ENCODE results near the gene PPP1R8.
A peak's percentile ranks its signal among the peaks of the same experiment; 100 is the strongest.

PPP1R8 gene

GRCh38 chr1:27865821-27866220 lies 35.2 kb downstream of the PPP1R8 start:
- DNase-seq, result no peak
- Histone ChIP-seq H3K9ac (ENCODE audit: low read depth, low read length) (no peak overlapping the region), H3K4me1 (ENCODE audit: insufficient read depth, low read length) (peaks cover 20% of the 10 kb centered on the region), H3K9me3 (ENCODE audit: insufficient read depth, low read length, severe bottlenecking) (no peaks in the 10 kb centered on the region), H3K27ac (ENCODE audit: low read length) (no peak overlapping the region), H3K36me3 (ENCODE audit: insufficient read depth, low read length) (no peaks in the 10 kb centered on the region), H4K20me1 (ENCODE audit: insufficient read depth, low read length) (no peaks in the 10 kb centered on the region), H3K4me2 (ENCODE audit: insufficient read depth, low read length) (no peak overlapping the region), H3K4me3 (ENCODE audit: low read depth in 1 of 2, low read length in 2 of 2) (no peak overlapping the region), H3K27me3 (ENCODE audit: insufficient read depth, low read length, poor library complexity) (no peaks in the 10 kb centered on the region), H3K79me2 (ENCODE audit: insufficient read depth, low read length) (no peaks in the 10 kb centered on the region), H2AFZ (ENCODE audit: low read depth, low read length) (no peak overlapping the region)
- no peak for ATAC-seq (ENCODE audit: insufficient read depth, low read depth)
- no peak for TF ChIP-seq EZH2 (IDR thresholded peaks at IDR 0.05; ENCODE audit: borderline replicate concordance, low read depth, low read length, severe bottlenecking)
- TF ChIP-seq CTCF (IDR thresholded peaks at IDR 0.05; ENCODE audit: borderline replicate concordance, extremely low read depth, low read length, poor library complexity, severe bottlenecking), result no peak

- H3K4me2 ChIP-seq (ENCODE audit: insufficient read depth, low read length), result peak overlapping the region; percentile 74
- H3K36me3 ChIP-seq (ENCODE audit: insufficient read depth, low read length), result no peaks in the 10 kb centered on the region
- H4K20me1 ChIP-seq (ENCODE audit: insufficient read depth, low read length), result no peaks in the 10 kb centered on the region
- peak overlapping the region in 1 of 2 experiments; percentile 59; a peak in 2 of 4 replicates for H3K4me3 ChIP-seq (ENCODE audit: low read depth in 1 of 2, low read length in 2 of 2)
- peak overlapping the region; percentile 47 for H3K9ac ChIP-seq (ENCODE audit: low read depth, low read length)
- ATAC-seq (ENCODE audit: insufficient read depth, low read depth) (no peak), DNase-seq (no peak)
- peak overlapping the region; percentile 85 for H3K27ac ChIP-seq (ENCODE audit: low read length)
- H3K79me2 ChIP-seq (ENCODE audit: insufficient read depth, low read length), result no peaks in the 10 kb centered on the region
- H3K4me1 ChIP-seq (ENCODE audit: insufficient read depth, low read length), result peaks cover 20% of the 10 kb centered on the region
- H3K9me3 ChIP-seq (ENCODE audit: insufficient read depth, low read length, severe bottlenecking), result no peaks in the 10 kb centered on the region
- TF ChIP-seq EZH2 (IDR thresholded peaks at IDR 0.05; ENCODE audit: borderline replicate concordance, low read depth, low read length, severe bottlenecking) (no peak), CTCF (IDR thresholded peaks at IDR 0.05; ENCODE audit: borderline replicate concordance, extremely low read depth, low read length, poor library complexity, severe bottlenecking) (no peak)
- no peaks in the 10 kb centered on the region for H3K27me3 ChIP-seq (ENCODE audit: insufficient read depth, low read length, poor library complexity)
- H2AFZ ChIP-seq (ENCODE audit: low read depth, low read length), result peak overlapping the region; percentile 88
Measured at GRCh38 chr1:27868556-27868931, 38.0 kb downstream of the PPP1R8 start.

GRCh38 chr1:27868932-27869718 lies 38.5 kb downstream of the PPP1R8 start:
- TF ChIP-seq EZH2 (IDR thresholded peaks at IDR 0.05; ENCODE audit: borderline replicate concordance, low read depth, low read length, severe bottlenecking) (no peak), CTCF (IDR thresholded peaks at IDR 0.05; ENCODE audit: borderline replicate concordance, extremely low read depth, low read length, poor library complexity, severe bottlenecking) (no peak)
- H3K36me3 ChIP-seq (ENCODE audit: insufficient read depth, low read length), result no peaks in the 10 kb centered on the region
- peak overlapping the region; percentile 1 to 59; a peak in 3 of 4 replicates for H3K4me3 ChIP-seq (ENCODE audit: low read depth in 1 of 2, low read length in 2 of 2)
- no peaks in the 10 kb centered on the region for H3K9me3 ChIP-seq (ENCODE audit: insufficient read depth, low read length, severe bottlenecking)
- H2AFZ ChIP-seq (ENCODE audit: low read depth, low read length), result peak overlapping the region; percentile 88
- H3K27ac ChIP-seq (ENCODE audit: low read length), result peak overlapping the region; percentile 85
- peak overlapping the region; percentile 47 for H3K9ac ChIP-seq (ENCODE audit: low read depth, low read length)
- DNase-seq (peak; percentile 84), ATAC-seq (ENCODE audit: insufficient read depth, low read depth) (peak; percentile 96)
- H3K27me3 ChIP-seq (ENCODE audit: insufficient read depth, low read length, poor library complexity), result no peaks in the 10 kb centered on the region
- peaks cover 20% of the 10 kb centered on the region for H3K4me1 ChIP-seq (ENCODE audit: insufficient read depth, low read length)
- H3K4me2 ChIP-seq (ENCODE audit: insufficient read depth, low read length), result peak overlapping the region; percentile 74
- H4K20me1 ChIP-seq (ENCODE audit: insufficient read depth, low read length), result no peaks in the 10 kb centered on the region
- no peaks in the 10 kb centered on the region for H3K79me2 ChIP-seq (ENCODE audit: insufficient read depth, low read length)
